H1 (cell line): ENCODE measurements around the gene CCDC197. TPM values are rescaled to one million over a fixed set of nuclear protein-coding genes. Genes with fewer than 3 reads are reported as not detected.
A peak's percentile ranks its signal among the peaks of the same experiment; 100 is the strongest.

ENCODE experiments used
- CTCF ChIA-PET: fragments of 300-600 bp; sonication (Branson Sonifier 250); formaldehyde crosslinking; loops from one replicate; lab custom pipeline; 2021; ENCODE audit not compliant: partially characterized antibody; lab: Charles Lee
- POLR2A ChIA-PET: fragments of 300-600 bp; sonication (Branson Sonifier 250); formaldehyde crosslinking; loops from one replicate; lab custom pipeline; 2021; ENCODE audit warnings: inconsistent platforms; ENCODE audit not compliant: partially characterized antibody; lab: Charles Lee
- DNase-seq, 2 experiments: peaks; one replicate each; pipeline versions ENCODE4 v3.0.0 to v3.0.0-alpha.2; 2010 to 2022; ENCODE audit warnings: low spot score in 2 of 2, low read depth in 1 of 2, mixed read lengths in 1 of 2
- FAIRE-seq: peaks from 2 replicates; lab custom pipeline; 2011; peaks lifted over from hg19 to GRCh38; lab: Jason Lieb, UNC
- H2AFZ ChIP-seq: 2 replicates; pipeline ENCODE4 v1.8.1; 2012; ENCODE audit warnings: low read length, inconsistent platforms
- H2AK5ac ChIP-seq: 2 replicates; pipeline ENCODE4 v1.6.1; 2013; ENCODE audit warnings: low read depth, low read length
- H2BK120ac ChIP-seq: replicated peaks from 2 replicates; pipeline ENCODE3; 2013; ENCODE audit warnings: low read depth, low read length, inconsistent platforms
- H2BK12ac ChIP-seq: 2 replicates; pipeline ENCODE4 v1.6.1; 2013; ENCODE audit warnings: low read depth, low read length
- H2BK15ac ChIP-seq: 2 replicates; pipeline ENCODE4 v1.6.1; 2013; ENCODE audit warnings: low read length
- H2BK20ac ChIP-seq: 2 replicates; pipeline ENCODE4 v1.6.1; 2013; ENCODE audit warnings: low read length
- H2BK5ac ChIP-seq: 2 replicates; pipeline ENCODE4 v1.6.1; 2013; ENCODE audit warnings: low read depth, low read length
- H3K14ac ChIP-seq: 2 replicates; pipeline ENCODE4 v1.6.1; 2013; ENCODE audit warnings: inconsistent platforms; ENCODE audit not compliant: insufficient read length
- H3K18ac ChIP-seq: 2 replicates; pipeline ENCODE4 v1.6.1; 2013; ENCODE audit warnings: low read length; ENCODE audit errors: extremely low read depth
- H3K23ac ChIP-seq: 2 replicates; pipeline ENCODE4 v1.6.1; 2013; ENCODE audit warnings: inconsistent platforms; ENCODE audit not compliant: insufficient read length
- H3K23me2 ChIP-seq: 2 replicates; pipeline ENCODE4 v1.6.1; 2013; ENCODE audit warnings: low read depth, low read length
- H3K27ac ChIP-seq: 2 replicates; pipeline ENCODE4 v1.6.1; 2011; ENCODE audit warnings: low read depth, low read length, inconsistent platforms
- H3K27me3 ChIP-seq, 4 experiments: replicated peaks in 1 of 4; 1 replicate in 1 of 4; 2 replicates in 3 of 4; pipeline versions ENCODE4 v1.6.1 to v1.8.1; 2011 to 2013; ENCODE audit warnings: low read length in 3 of 4, mild to moderate bottlenecking in 3 of 4, inconsistent platforms in 2 of 4, mixed read lengths in 2 of 4, moderate library complexity in 1 of 4; ENCODE audit not compliant: control insufficient read depth in 3 of 4, insufficient read depth in 3 of 4; ENCODE audit errors: extremely low read depth in 1 of 4
- H3K36me3 ChIP-seq, 4 experiments: 2 replicates each; pipeline versions ENCODE4 v1.6.1 to v1.8.1; 2011 to 2013; ENCODE audit warnings: mild to moderate bottlenecking in 4 of 4, low read length in 3 of 4, moderate library complexity in 2 of 4, control low read depth in 1 of 4, inconsistent platforms in 1 of 4; ENCODE audit not compliant: insufficient read depth in 4 of 4, control insufficient read depth in 2 of 4
- H3K4ac ChIP-seq: replicated peaks from 2 replicates; pipeline ENCODE3; 2013; ENCODE audit warnings: low read length, low read depth, mixed read lengths, inconsistent platforms; ENCODE audit not compliant: insufficient read length
- H3K4me1 ChIP-seq, 4 experiments: replicated peaks in 1 of 4; 1 replicate in 1 of 4; 2 replicates in 3 of 4; pipeline versions ENCODE4 v1.6.1 to v1.8.1; 2011 to 2013; ENCODE audit warnings: low read length in 3 of 4, inconsistent platforms in 2 of 4, mixed read lengths in 1 of 4; ENCODE audit not compliant: insufficient read depth in 4 of 4, control insufficient read depth in 3 of 4
- H3K4me2 ChIP-seq, 2 experiments: 2 replicates each; pipeline versions ENCODE4 v1.6.1 to v1.8.1; 2011 to 2013; ENCODE audit warnings: low read depth in 2 of 2, low read length in 2 of 2, control low read depth in 1 of 2, inconsistent platforms in 1 of 2, mild to moderate bottlenecking in 1 of 2; ENCODE audit not compliant: insufficient read depth in 1 of 2
- H3K4me3 ChIP-seq, 4 experiments: fragments of 200-600, 300-600 bp in 1 of 4; sonication (generic), shearing (Covaris generic), sonication (Bioruptor Twin) in 1 of 4; 2 replicates each; pipeline versions ENCODE4 v1.5.1 to v1.8.1; 2011 to 2016; ENCODE audit warnings: low read length in 4 of 4, low read depth in 3 of 4, control low read depth in 2 of 4, inconsistent platforms in 2 of 4, mild to moderate bottlenecking in 2 of 4, mixed read lengths in 1 of 4, moderate library complexity in 1 of 4; ENCODE audit not compliant: insufficient read depth in 2 of 4; ENCODE audit errors: extremely low read depth in 1 of 4
- H3K56ac ChIP-seq: replicated peaks from 2 replicates; pipeline ENCODE3; 2013; ENCODE audit warnings: low read depth, mild to moderate bottlenecking, mixed read lengths, low read length, inconsistent platforms; ENCODE audit not compliant: insufficient read length
- H3K79me1 ChIP-seq: 2 replicates; pipeline ENCODE4 v1.6.1; 2013; ENCODE audit warnings: low read depth, low read length, control low read depth
- H3K79me2 ChIP-seq, 2 experiments: 2 replicates each; pipeline versions ENCODE4 v1.6.1 to v1.8.1; 2012 to 2013; ENCODE audit warnings: low read length in 2 of 2, mild to moderate bottlenecking in 2 of 2, inconsistent platforms in 1 of 2; ENCODE audit not compliant: insufficient read depth in 2 of 2, control insufficient read depth in 1 of 2
- H3K9ac ChIP-seq, 4 experiments: replicated peaks in 1 of 4; 1 replicate in 1 of 4; 2 replicates in 3 of 4; pipeline versions ENCODE4 v1.6.1 to v1.8.1; 2011 to 2013; ENCODE audit warnings: low read depth in 3 of 4, low read length in 3 of 4, control low read depth in 2 of 4, mild to moderate bottlenecking in 2 of 4, moderate library complexity in 2 of 4, inconsistent platforms in 1 of 4; ENCODE audit errors: extremely low read depth in 1 of 4
- H3K9me3 ChIP-seq, 2 experiments: 2 replicates each; pipeline versions ENCODE4 v1.6.1 to v1.8.1; 2012 to 2013; ENCODE audit warnings: mild to moderate bottlenecking in 2 of 2, moderate library complexity in 2 of 2, control low read depth in 1 of 2, inconsistent platforms in 1 of 2, low read depth in 1 of 2, low read length in 1 of 2, mixed read lengths in 1 of 2; ENCODE audit not compliant: insufficient read depth in 2 of 2
- H4K20me1 ChIP-seq, 2 experiments: replicated peaks in 1 of 2; 2 replicates each; pipeline versions ENCODE3 to v1.8.1; 2011 to 2013; ENCODE audit warnings: inconsistent platforms in 2 of 2, low read length in 2 of 2, mild to moderate bottlenecking in 1 of 2; ENCODE audit not compliant: insufficient read depth in 2 of 2, control insufficient read depth in 1 of 2
- H4K5ac ChIP-seq: 2 replicates; pipeline ENCODE4 v1.6.1; 2013; ENCODE audit warnings: low read length, low read depth, mixed read lengths, inconsistent platforms; ENCODE audit not compliant: insufficient read length
- H4K8ac ChIP-seq: 2 replicates; pipeline ENCODE4 v1.8.0; 2013; ENCODE audit warnings: mild to moderate bottlenecking, moderate library complexity, low read length, inconsistent platforms; ENCODE audit not compliant: insufficient read depth; ENCODE audit errors: extremely low read depth
- H4K91ac ChIP-seq: replicated peaks from 2 replicates; pipeline ENCODE3; 2013; ENCODE audit warnings: low read length, mixed read lengths, inconsistent platforms; ENCODE audit not compliant: insufficient read length
- EZH2 ChIP-seq: fragments of 200-600 bp; sonication (generic); IDR thresholded peaks from 2 replicates; pipeline ENCODE4 v1.7.1; 2012; ENCODE audit warnings: low read depth, mild to moderate bottlenecking, moderate library complexity, low read length, inconsistent platforms; ENCODE audit not compliant: severe bottlenecking
- HDAC6 ChIP-seq: IDR thresholded peaks from one replicate; pipeline ENCODE4 v1.7.1; 2012; ENCODE audit warnings: low read depth, mild to moderate bottlenecking, inconsistent platforms, low read length, moderate library complexity
- KDM1A ChIP-seq: fragments of 200-600, 300-600 bp; sonication (generic); IDR thresholded peaks from 2 replicates; pipeline ENCODE4 v1.7.1; 2016; ENCODE audit warnings: mild to moderate bottlenecking, low read length, borderline replicate concordance
- SP2 ChIP-seq: IDR thresholded peaks from 2 replicates; pipeline ENCODE4 v1.6.1; 2012; ENCODE audit warnings: mild to moderate bottlenecking, low read length, inconsistent platforms
- WGBS, 2 experiments: shearing (Covaris generic) in 1 of 2; methylation state at CpG; one replicate each; pipeline versions ENCODE4 v1.1.6 to v1.1.7; 2013 to 2015; ENCODE audit warnings: low lambda C conversion rate in 2 of 2, mixed read lengths in 2 of 2, inconsistent platforms in 1 of 2, low coverage in 1 of 2, missing lambda C conversion rate in 1 of 2; ENCODE audit not compliant: insufficient replicate concordance in 2 of 2, insufficient coverage in 1 of 2, insufficient read length in 1 of 2; ENCODE audit errors: extremely low coverage in 1 of 2, missing lambda C conversion rate in 1 of 2; 5-methylcytosine and 5-hydroxymethylcytosine counted together
- polyA plus RNA-seq, 7 experiments: library from polyadenylated mRNA; depleted of rRNA in 3 of 7; stranded (reverse) in 5 of 7; unstranded in 2 of 7; fragments of >200 nt in 5 of 7; fragments of 200-250 nt in 2 of 7; gene quantifications; 1 replicate in 5 of 7; 2 replicates in 1 of 7; 4 replicates in 1 of 7; pipeline versions ENCODE4 v1.2.1 to v1.2.3, GENCODE V29; 2011 to 2013; ENCODE audit warnings: missing spikeins in 2 of 7, mixed read lengths in 2 of 7
- total RNA-seq: library from RNA; stranded (reverse); fragmentation: NEBNext Ultra II Directional; extraction: Animal tissue kit (Norgen Biotek cat#: 25700); gene quantifications from 2 replicates; pipeline ENCODE4 v1.2.1, GENCODE V29; 2021

Gene CCDC197
- total and polyA plus RNA-seq, 2 of the 8 experiments (the other 6 are each of a cell fraction or from before 2014, with no cell fraction given), result not detected

- Histone ChIP-seq H3K4ac (no peak overlapping the region), H3K79me2 (no peaks in the 10 kb centered on the region), H3K18ac (no peak overlapping the region), H4K20me1 (no peaks in the 10 kb centered on the region), H3K14ac (no peak overlapping the region), H3K27ac (no peak overlapping the region), H2AFZ (no peak overlapping the region), H3K56ac (no peak overlapping the region), H2BK5ac (no peak overlapping the region), H2BK15ac (0 out of 2 replicates have a peak overlapping the region, but pooled peaks have one; percentile 37), H3K79me1 (no peaks in the 10 kb centered on the region), H3K27me3 (no peaks in the 10 kb centered on the region; a peak in 2 of 7 replicates), H3K36me3 (no peaks in the 10 kb centered on the region), H2AK5ac (0 out of 2 replicates have a peak overlapping the region, but pooled peaks have one; percentile 26), H3K4me3 (no peak overlapping the region), H3K23ac (no peak overlapping the region), H3K4me1 (peaks cover 0 to 12% (median 7%) of the 10 kb centered on the region in 4 experiments; a peak in 4 of 7 replicates), H3K9me3 (no peaks in the 10 kb centered on the region), H2BK12ac (no peak overlapping the region), H2BK120ac (no peak overlapping the region), H3K23me2 (no peaks in the 10 kb centered on the region), H4K8ac (no peak overlapping the region), H4K91ac (no peak overlapping the region), H3K4me2 (no peak overlapping the region), H4K5ac (no peak overlapping the region), H2BK20ac (no peak overlapping the region), H3K9ac (no peak overlapping the region)
- WGBS, 2 experiments, result 81% methylated on average over 9 of the region's 10 CpGs; no CpG with 5 or more reads in 1 of the 2 experiments
- POLR2A ChIA-PET, result interaction anchor here (0.9 kb wide), 1 partner anchor 20 kb away, joined by 3 read pairs; no protein-coding TSS in a partner anchor
- no peak for DNase-seq
- no peak for FAIRE-seq
- TF ChIP-seq KDM1A (no peak), SP2 (no peak), EZH2 (no peak), HDAC6 (no peak)
- CTCF ChIA-PET, result interaction anchor here (0.7 to 7.6 kb wide), 14 partner anchors 9 to 328 kb away, joined by 3 to 108 read pairs (median 12); partner anchors contain the start of genes ASB2 and CCDC197
Observed at GRCh38 chr14:93982230-93983007, 14.7 kb upstream of the CCDC197 start.
